Mesothelial cell of epicardium (in vitro differentiated cells): ENCODE results near the gene IFFO2. TPM values are rescaled to one million over a fixed set of nuclear protein-coding genes. Genes with fewer than 3 reads are reported as not detected.
A peak's percentile ranks its signal among the peaks of the same experiment; 100 is the strongest.

ENCODE experiments used
- DNase-seq, 2 experiments: peaks; one replicate each; pipeline ENCODE4 v3.0.0; 2021; ENCODE audit warnings: low spot score in 2 of 2; ENCODE audit not compliant: unreplicated experiment in 2 of 2
- H3K27ac Mint-ChIP-seq: 2 replicates; pipeline ENCODE4 v1.8.0; 2021; ENCODE audit warnings: mixed read lengths
- H3K27me3 Mint-ChIP-seq: 2 replicates; pipeline ENCODE4 v1.8.0; 2021; ENCODE audit warnings: low read depth, mixed read lengths
- H3K36me3 Mint-ChIP-seq: 2 replicates; pipeline ENCODE4 v1.8.0; 2021; ENCODE audit warnings: mixed read lengths
- H3K4me1 Mint-ChIP-seq: 2 replicates; pipeline ENCODE4 v1.8.0; 2021; ENCODE audit warnings: mixed read lengths
- H3K4me3 Mint-ChIP-seq: 2 replicates; pipeline ENCODE4 v1.8.0; 2021; ENCODE audit warnings: mild to moderate bottlenecking, moderate library complexity, mixed read lengths
- H3K9me3 Mint-ChIP-seq: 2 replicates; pipeline ENCODE4 v1.8.0; 2021; ENCODE audit warnings: mixed read lengths
- total RNA-seq: library from RNA; stranded (reverse); gene quantifications from 3 replicates; pipeline ENCODE4 v1.2.1, GENCODE V29; 2021
- TF ChIP-seq, protein P1 (sequence below): fragments of 200-600 bp; sonication (generic); IDR thresholded peaks from one replicate; pipeline ENCODE4 v1.5.0; 2021; ENCODE audit warnings: antibody characterized with exemption; ENCODE audit not compliant: unreplicated experiment

IFFO2 gene
- total RNA-seq, 1 donor from 2014 or later, result 9.1 TPM

DNA sequence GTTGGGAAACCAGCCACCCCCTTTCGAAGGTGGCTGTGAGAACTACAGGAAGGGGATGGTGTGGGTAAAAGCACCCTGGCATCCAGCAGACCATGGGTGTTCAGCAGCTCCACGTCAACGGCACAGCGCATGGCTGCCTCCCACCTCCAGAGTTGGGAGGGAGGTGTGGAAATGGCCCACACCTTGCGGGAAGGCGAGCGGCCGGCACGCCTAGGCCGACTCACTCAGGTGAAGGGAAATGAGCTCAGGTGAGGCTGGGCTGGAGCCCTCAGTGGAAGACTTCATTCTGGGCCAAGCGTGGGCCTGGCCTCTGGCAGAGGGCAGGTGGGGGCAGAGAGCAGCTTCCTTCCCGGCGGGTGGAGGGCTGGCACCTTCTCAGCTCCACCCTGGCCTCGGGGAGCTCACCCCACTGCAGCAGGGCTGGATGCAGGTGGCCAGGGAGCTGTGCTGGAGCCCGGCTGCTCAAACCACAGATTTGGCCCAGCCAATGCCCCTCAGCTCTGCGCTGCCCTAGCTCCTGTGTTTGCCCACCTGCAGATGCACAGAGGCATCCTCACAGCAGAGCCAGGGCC is 29.3 kb downstream of the IFFO2 start:
- H3K36me3 Mint-ChIP-seq, result peaks cover 1% of the 10 kb centered on the region
- DNase-seq, result no peak
- TF ChIP-seq, protein P1, sequence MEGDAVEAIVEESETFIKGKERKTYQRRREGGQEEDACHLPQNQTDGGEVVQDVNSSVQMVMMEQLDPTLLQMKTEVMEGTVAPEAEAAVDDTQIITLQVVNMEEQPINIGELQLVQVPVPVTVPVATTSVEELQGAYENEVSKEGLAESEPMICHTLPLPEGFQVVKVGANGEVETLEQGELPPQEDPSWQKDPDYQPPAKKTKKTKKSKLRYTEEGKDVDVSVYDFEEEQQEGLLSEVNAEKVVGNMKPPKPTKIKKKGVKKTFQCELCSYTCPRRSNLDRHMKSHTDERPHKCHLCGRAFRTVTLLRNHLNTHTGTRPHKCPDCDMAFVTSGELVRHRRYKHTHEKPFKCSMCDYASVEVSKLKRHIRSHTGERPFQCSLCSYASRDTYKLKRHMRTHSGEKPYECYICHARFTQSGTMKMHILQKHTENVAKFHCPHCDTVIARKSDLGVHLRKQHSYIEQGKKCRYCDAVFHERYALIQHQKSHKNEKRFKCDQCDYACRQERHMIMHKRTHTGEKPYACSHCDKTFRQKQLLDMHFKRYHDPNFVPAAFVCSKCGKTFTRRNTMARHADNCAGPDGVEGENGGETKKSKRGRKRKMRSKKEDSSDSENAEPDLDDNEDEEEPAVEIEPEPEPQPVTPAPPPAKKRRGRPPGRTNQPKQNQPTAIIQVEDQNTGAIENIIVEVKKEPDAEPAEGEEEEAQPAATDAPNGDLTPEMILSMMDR, result no peak
- peaks cover 37% of the 10 kb centered on the region for H3K4me1 Mint-ChIP-seq
- H3K4me3 Mint-ChIP-seq, result no peak overlapping the region
- H3K27ac Mint-ChIP-seq, result no peak overlapping the region
- peaks cover 3% of the 10 kb centered on the region for H3K9me3 Mint-ChIP-seq
- no peaks in the 10 kb centered on the region for H3K27me3 Mint-ChIP-seq

GRCh38 chr1:18926315-18927081 is 30.0 kb downstream of the IFFO2 start:
- Mint-ChIP-seq H3K27ac (peak overlapping the region; percentile 34), H3K4me3 (no peak overlapping the region), H3K4me1 (peaks cover 38% of the 10 kb centered on the region), H3K9me3 (peaks cover 3% of the 10 kb centered on the region), H3K27me3 (no peaks in the 10 kb centered on the region), H3K36me3 (peaks cover 1% of the 10 kb centered on the region)
- TF ChIP-seq, protein P1, result no peak
- DNase-seq, result no peak

- peaks cover 38% of the 10 kb centered on the region for H3K4me1 Mint-ChIP-seq
- H3K27me3 Mint-ChIP-seq, result no peaks in the 10 kb centered on the region
- H3K4me3 Mint-ChIP-seq, result no peak overlapping the region
- TF ChIP-seq, protein P1, result no peak
- H3K36me3 Mint-ChIP-seq, result peaks cover 1% of the 10 kb centered on the region
- DNase-seq, result no peak
- H3K9me3 Mint-ChIP-seq, result peaks cover 3% of the 10 kb centered on the region
- no peak overlapping the region for H3K27ac Mint-ChIP-seq
Observed at GRCh38 chr1:18925279-18925678, 31.2 kb downstream of the IFFO2 start.

GRCh38 chr1:18924221-18924691 is 32.2 kb downstream of the IFFO2 start:
- Mint-ChIP-seq H3K9me3 (peaks cover 3% of the 10 kb centered on the region), H3K27me3 (no peaks in the 10 kb centered on the region), H3K36me3 (peaks cover 1% of the 10 kb centered on the region), H3K27ac (no peak overlapping the region), H3K4me1 (peaks cover 44% of the 10 kb centered on the region), H3K4me3 (no peak overlapping the region)
- TF ChIP-seq, protein P1, result no peak
- no peak for DNase-seq

DNA sequence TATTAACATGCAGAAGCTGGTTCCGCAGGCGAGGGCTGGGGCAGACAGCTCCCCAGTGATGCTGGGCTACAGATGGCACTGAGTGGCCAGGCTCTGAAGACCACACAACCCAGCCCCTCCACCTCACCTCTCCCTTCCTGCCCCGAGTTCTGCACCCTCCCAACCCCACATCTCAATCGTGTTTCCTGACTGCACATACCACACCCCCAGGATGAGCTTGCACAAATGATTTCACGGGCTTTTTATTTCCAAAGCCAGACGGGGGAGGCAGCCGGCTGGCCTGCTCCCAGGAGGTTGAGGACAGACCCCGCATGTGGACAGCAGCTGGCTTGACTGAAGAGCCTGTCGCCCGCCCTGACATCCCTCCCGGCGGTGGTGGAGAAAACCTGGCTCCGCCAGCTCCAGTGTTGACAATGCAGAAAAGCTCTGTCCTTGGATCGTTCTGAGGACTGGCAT is 32.7 kb downstream of the IFFO2 start:
- Mint-ChIP-seq H3K4me3 (no peak overlapping the region), H3K27ac (peak overlapping the region; percentile 41), H3K9me3 (peaks cover 3% of the 10 kb centered on the region), H3K36me3 (peaks cover 1% of the 10 kb centered on the region), H3K27me3 (no peaks in the 10 kb centered on the region), H3K4me1 (peaks cover 49% of the 10 kb centered on the region)
- no peak for DNase-seq
- TF ChIP-seq, protein P1, result no peak
